Superior temporal gyrus (tissue), 1 donor: ENCODE data around the gene PRSS38.

Experiments
- DNase-seq: peaks from one replicate; pipeline ENCODE4 v3.0.0-alpha.2; 2016; ENCODE audit errors: extremely low spot score

The PRSS38 gene

DNA sequence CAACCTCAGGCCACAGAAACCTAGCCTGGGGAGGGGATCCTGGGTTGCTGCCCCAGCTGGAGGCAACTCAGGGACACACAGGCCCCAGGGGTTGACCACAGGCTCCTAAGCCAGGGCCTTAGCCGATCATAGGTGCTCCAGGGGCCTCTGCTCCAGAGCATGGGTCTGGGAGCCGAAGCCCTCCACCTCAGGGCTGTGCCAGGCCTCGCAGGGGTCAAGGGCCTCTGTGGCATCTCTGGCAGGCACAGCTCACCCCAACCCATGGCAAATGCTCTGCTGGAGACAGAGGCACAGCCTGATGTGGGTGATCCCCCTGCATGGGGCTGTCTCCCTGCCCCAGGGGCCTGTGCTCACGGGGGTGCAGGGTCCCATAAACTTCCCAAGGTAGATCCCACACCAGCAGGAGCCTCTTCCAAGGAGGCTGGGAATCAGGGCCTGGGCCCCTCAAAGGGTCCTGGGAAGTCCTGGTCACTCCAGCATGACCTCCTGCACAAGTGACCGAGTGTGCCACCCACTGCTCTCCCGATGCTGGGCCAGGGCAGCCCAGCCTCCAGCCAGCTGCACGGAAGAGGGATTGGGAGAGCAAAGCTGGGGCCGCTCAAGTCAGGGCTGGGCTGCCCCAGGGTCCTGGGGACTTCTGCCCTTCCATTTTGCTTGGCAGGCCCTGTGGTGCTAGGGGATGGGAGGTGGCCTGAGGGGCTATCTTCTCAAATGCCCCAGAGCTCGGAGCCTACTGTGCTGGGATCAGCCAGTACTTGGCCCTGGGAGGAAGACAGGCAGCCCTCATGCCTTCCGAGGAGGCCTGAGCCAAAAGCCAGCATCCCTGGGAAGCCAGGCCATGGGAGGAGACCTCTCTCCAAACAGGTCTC lies 22.2 kb upstream of the PRSS38 start:
- DNase-seq: no peak

- no peak for DNase-seq
Observed at GRCh38 chr1:227793948-227794816, 21.3 kb upstream of the PRSS38 start.

DNA sequence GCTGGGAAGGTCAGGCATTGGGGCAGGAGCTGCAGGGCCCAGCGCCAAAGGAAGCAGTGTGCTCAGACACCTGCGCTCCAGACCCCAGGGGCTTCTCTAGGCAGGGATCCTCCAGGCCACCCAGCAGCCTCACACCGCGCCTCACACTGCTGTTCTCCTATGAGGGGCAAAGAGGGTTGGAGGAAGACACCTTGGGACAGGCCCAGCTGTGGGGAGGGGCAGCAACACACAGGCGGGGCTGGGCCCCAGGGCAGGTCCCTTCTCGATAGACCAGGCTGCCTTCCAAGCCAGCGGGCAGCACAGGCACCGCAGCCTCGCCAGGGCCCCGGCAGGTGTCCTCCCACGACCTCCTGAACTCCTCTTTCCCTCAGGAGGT lies 20.7 kb upstream of the PRSS38 start:
- no peak for DNase-seq

- no peak for DNase-seq
Observed at GRCh38 chr1:227795732-227796131, 19.7 kb upstream of the PRSS38 start.

DNA sequence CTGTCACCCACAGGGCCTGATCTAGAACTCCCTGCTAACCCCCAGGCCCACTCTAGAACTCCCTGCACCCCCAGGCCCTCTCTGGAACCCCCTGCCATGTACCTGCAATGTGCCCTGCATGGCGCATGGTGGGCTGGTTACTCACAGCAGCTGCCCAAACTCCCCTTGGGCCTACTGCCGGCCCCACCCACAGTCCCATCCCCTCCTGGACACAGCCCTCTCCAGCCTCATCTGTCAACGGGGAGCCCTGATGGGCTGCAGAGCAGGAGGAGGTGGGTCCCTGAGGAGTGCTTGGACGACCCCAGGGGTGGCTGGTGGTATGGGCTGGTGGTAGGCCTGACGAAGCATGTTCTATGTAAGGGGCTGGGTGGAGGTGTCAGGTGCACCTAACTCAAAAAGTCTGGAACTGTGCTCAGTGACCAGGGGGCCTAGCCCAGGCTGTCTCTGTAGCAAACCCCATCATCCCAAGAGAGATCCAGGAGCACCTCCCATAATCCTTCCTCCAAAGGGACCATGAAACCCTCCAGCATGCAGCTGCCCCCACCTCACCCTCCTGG lies 19.0 kb upstream of the PRSS38 start:
- DNase-seq: no peak

- no peak for DNase-seq
Observed at GRCh38 chr1:227797144-227797543, 18.3 kb upstream of the PRSS38 start.

DNA sequence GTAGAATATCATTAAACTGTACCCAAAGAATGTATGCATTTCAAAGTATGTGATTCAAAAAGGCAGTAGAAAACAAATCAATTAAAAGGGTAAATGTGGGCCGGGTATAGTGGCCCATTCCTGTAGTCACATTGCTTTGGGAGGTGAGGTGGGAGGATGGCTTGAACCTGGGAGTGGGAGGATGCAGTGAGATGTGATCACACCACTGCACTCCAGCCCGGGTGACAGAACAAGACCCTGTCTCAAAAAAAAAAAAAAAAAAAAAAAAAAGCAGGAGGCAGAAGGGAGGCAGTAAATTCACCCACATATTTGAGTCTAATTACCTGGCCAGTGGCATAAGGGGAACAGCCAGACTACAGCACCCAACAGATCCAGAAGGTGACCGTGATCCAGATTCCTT lies 17.9 kb upstream of the PRSS38 start:
- DNase-seq: no peak

DNA sequence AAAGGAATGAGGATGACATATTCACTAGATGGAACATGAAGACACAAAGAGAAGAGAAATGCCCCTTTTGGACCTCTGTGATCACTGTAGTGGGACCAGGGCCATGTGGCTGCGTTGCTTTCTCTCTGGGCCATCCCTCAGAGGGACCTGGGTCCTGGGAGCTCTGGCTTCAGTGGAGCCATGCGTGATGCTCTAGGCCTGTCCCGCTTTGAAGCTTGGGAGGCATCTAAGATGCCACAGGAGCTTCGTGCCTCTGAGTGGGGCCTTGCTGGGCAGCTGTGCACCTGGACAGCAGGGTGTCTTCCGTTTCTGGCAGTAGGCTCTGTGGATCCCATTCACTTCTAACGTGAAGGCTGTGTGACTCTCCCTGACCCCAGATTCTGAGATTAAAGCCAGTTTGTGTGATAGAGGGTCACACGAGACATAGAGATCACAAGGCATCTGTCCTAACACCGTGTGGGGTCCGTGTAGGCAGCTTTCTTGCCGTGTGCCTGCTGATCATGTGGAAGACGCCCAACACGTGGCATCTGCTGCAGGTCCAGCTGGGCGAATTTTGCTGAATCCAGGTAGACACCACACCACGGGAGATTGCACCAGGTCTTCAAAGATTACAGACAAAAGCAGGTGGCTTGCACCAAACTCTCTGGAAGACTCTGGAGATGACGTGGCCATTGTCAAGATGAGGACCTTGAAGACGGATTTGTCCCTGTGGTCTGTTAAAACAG lies 17.2 kb upstream of the PRSS38 start:
- DNase-seq: no peak

DNA sequence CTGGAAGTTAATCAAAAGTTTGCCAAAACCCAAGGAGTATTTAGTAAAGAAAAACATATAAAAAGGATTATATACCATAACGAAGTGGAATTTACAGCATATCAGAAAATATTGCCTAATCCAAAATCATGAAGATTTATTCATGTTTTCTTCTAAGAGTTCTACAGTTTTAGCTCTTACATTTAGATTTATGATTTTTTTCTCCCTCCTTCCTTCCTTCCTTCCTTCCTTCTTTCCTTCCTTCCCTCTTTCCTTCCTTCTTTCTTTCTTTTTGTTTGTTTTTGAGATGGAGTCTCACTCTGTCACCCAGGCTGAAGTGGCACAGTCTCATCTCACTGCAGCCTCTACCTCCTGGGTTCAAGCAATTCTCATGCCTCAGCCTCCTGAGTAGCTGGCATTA lies 15.7 kb upstream of the PRSS38 start:
- DNase-seq: no peak

GRCh38 chr1:227803933-227804332 lies 11.5 kb upstream of the PRSS38 start:
- no peak for DNase-seq

GRCh38 chr1:227805606-227806197 lies 9.8 kb upstream of the PRSS38 start:
- DNase-seq: no peak

DNA sequence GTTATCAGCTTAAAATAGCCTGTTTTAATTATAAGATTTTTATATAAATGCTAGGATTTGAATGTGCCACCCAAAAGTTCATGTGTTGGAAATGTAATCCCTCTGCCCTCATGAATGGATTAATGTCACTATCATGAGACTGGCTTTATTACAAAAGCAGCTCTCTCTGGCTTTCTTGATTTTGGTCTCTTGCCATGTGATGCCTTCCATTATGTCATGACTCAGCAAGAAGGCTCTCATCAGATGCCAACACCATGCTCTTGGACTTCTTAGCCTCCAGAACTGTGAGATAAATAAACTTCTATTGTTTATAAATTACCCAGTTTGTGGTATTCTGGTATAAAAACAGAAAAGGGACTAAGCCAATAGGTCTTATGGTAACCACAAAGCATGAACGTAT lies 6.9 kb upstream of the PRSS38 start:
- DNase-seq: no peak

DNA sequence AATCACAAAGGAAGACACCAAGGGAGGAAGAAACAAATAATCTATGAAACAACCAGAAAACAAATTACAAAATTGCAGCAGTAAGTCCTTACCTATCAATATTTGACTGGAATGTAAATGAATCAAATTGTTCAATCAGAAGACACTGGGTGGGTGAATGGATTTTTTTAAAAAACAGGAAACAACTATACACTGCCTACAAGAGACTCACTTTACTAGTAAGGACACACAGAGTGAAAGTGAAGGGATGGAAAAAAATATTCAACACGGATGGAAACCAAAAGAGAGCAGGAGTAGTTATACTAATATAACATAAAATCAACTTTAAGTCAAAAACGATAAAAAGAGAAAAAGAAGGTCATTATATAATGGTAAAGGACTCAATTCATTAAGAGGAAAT lies 6.4 kb upstream of the PRSS38 start:
- no peak for DNase-seq

DNA sequence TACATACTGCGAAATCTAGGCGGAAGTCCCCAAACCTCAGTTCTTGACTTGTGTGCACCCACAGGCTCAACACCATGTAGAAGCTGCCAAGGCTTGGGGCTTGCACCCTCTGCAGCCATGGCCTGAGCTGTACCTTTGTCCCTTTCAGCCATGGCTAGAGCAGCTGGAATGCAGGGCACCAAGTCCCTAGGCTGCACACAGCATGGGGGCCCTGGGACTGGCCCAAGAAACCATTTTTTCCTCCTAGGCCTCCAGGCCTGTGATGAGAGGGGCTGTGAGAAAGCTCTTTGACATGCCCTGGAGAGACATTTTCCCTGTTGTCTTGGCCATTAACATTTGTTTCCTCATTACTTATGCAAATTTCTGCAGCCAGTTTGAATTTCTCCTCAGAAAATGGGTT lies 1.5 kb upstream of the PRSS38 start:
- DNase-seq: no peak

GRCh38 chr1:227816750-227817446 lies 1.4 kb downstream of the PRSS38 start:
- no peak for DNase-seq

- no peak for DNase-seq
Observed at GRCh38 chr1:227823537-227823936, 8.1 kb downstream of the PRSS38 start.

GRCh38 chr1:227824204-227824603 lies 8.7 kb downstream of the PRSS38 start:
- no peak for DNase-seq

DNA sequence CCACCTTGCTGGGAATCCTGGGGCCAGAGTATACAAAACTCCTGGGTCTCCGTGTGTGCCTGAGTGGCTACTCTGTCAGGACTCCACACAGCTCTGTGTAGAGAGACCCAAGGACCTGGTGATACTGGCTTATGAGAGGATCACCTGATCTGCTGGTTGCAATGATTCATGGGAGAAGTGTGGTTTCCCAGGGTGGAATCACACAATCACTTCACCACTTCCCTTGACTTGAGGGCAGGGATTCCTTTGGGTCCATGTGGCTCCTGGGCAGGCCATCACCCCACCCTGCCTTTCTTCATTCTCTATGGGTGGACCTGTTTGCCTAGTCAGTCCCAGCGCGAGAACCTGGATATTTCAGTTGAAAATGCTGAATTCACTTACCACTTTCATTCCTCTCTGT lies 13.3 kb downstream of the PRSS38 start:
- no peak for DNase-seq

- DNase-seq: no peak
Observed at GRCh38 chr1:227838181-227838580, 22.7 kb downstream of the PRSS38 start.

- no peak for DNase-seq
Observed at GRCh38 chr1:227841096-227841495, 25.6 kb downstream of the PRSS38 start.
